ENCODE data around the gene IRF2BPL.

Gene IRF2BPL
- long read RNA-seq, donor 1, full-length matches to known transcripts: 94 of 94 reads
- long read RNA-seq, donor 1, partial matches to known transcripts: 0 of 94 reads
- long read RNA-seq, donor 1, other reads (novel, unspliced or antisense): 0 of 94 reads
- long read RNA-seq, donor 2, full-length matches to known transcripts: 111 of 111 reads
- long read RNA-seq, donor 2, partial matches to known transcripts: 0 of 111 reads
- long read RNA-seq, donor 2, other reads (novel, unspliced or antisense): 0 of 111 reads
- long read RNA-seq, donor 3, full-length matches to known transcripts: 83 of 83 reads
- long read RNA-seq, donor 3, partial matches to known transcripts: 0 of 83 reads
- long read RNA-seq, donor 3, other reads (novel, unspliced or antisense): 0 of 83 reads
- long read RNA-seq, donor 4, full-length matches to known transcripts: 165 of 165 reads
- long read RNA-seq, donor 4, partial matches to known transcripts: 0 of 165 reads
- long read RNA-seq, donor 4, other reads (novel, unspliced or antisense): 0 of 165 reads
- long read RNA-seq, donor 5, full-length matches to known transcripts: 191 of 191 reads
- long read RNA-seq, donor 5, partial matches to known transcripts: 0 of 191 reads
- long read RNA-seq, donor 5, other reads (novel, unspliced or antisense): 0 of 191 reads
- long read RNA-seq, donor 6, full-length matches to known transcripts: 273 of 273 reads
- long read RNA-seq, donor 6, partial matches to known transcripts: 0 of 273 reads
- long read RNA-seq, donor 6, other reads (novel, unspliced or antisense): 0 of 273 reads
- long read RNA-seq, donor 7: 0 reads
- long read RNA-seq, donor 8, full-length matches to known transcripts: 133 of 133 reads
- long read RNA-seq, donor 8, partial matches to known transcripts: 0 of 133 reads
- long read RNA-seq, donor 8, other reads (novel, unspliced or antisense): 0 of 133 reads

- peak; percentile 94 for DNase-seq
Observed at GRCh38 chr14:77028384-77029231, at the start of gene IRF2BPL. TSS of gene IRF2BPL (minus strand) at chr14:77028708. CDS start at chr14:77027792, 916 bp downstream.

- no peak for DNase-seq
Observed at GRCh38 chr14:77077040-77077439, 48.5 kb upstream of the IRF2BPL start.

- peak; percentile 70 for DNase-seq
Observed at GRCh38 chr14:77076113-77076631, 47.7 kb upstream of the IRF2BPL start.

GRCh38 chr14:77074969-77075368 is 46.5 kb upstream of the IRF2BPL start:
- no peak for DNase-seq

- no peak for DNase-seq
Observed at GRCh38 chr14:77071938-77072388, 43.5 kb upstream of the IRF2BPL start.

GRCh38 chr14:77069551-77069950 is 41.0 kb upstream of the IRF2BPL start:
- DNase-seq: no peak

- no peak for DNase-seq
Observed at GRCh38 chr14:77068517-77069200, 40.2 kb upstream of the IRF2BPL start.

- peak; percentile 78 for DNase-seq
Observed at GRCh38 chr14:77067632-77068516, 39.4 kb upstream of the IRF2BPL start.

- no peak for DNase-seq
Observed at GRCh38 chr14:77066578-77067172, 38.2 kb upstream of the IRF2BPL start.

- DNase-seq: no peak
Observed at GRCh38 chr14:77065851-77066577, 37.5 kb upstream of the IRF2BPL start.

GRCh38 chr14:77064521-77065178 is 36.1 kb upstream of the IRF2BPL start:
- no peak for DNase-seq

- no peak for DNase-seq
Observed at GRCh38 chr14:77063571-77064171, 35.2 kb upstream of the IRF2BPL start.

- no peak for DNase-seq
Observed at GRCh38 chr14:77062261-77062660, 33.8 kb upstream of the IRF2BPL start.

- DNase-seq: no peak
Observed at GRCh38 chr14:77061630-77062257, 33.2 kb upstream of the IRF2BPL start.

- DNase-seq: peak; percentile 51
Observed at GRCh38 chr14:77059276-77059915, 30.9 kb upstream of the IRF2BPL start.

- DNase-seq: no peak
Observed at GRCh38 chr14:77058785-77059184, 30.3 kb upstream of the IRF2BPL start.

- no peak for DNase-seq
Observed at GRCh38 chr14:77058117-77058516, 29.6 kb upstream of the IRF2BPL start.
